NCI-H345 (cell line): Measurements from ENCODE around the gene RPL18.
A peak's percentile ranks its signal among the peaks of the same experiment; 100 is the strongest.
"Not testable (repeated sequence)": the region's sequence is repeated elsewhere in the genome, so short reads cannot be mapped to it uniquely, and the experiment has no call there.

Source experiments
- DNase-seq: peaks from one replicate; lab custom pipeline; 2025; lab: John Stamatoyannopoulos, UW

RPL18 gene

DNA sequence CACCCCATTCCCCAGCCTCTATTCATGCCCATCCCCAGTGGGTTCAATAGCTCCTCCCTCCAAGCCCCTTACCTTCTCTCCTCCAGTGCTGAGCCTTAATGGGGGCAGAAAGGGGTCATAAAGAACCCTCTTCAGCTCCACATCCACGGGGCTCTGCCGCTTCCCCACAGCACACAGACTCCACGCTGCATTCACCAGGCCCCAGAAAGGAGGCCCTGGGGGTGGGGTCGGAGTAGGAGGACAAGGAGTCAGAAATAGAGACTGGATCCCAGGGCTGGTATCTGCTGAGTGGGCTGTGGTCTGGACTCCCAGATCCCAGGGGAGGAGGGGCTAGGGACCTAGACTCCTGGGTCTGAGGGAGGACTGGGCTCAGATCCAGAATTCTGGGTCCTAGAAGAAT is 25.4 kb upstream of the RPL18 start:
- no peak for DNase-seq

- DNase-seq = no peak
Observed at GRCh38 chr19:48642862-48643261, 23.9 kb upstream of the RPL18 start.

- DNase-seq = no peak
Observed at GRCh38 chr19:48641850-48642249, 22.9 kb upstream of the RPL18 start.

- no peak for DNase-seq
Observed at GRCh38 chr19:48639483-48640375, 20.8 kb upstream of the RPL18 start.

- DNase-seq = no peak
Observed at GRCh38 chr19:48638831-48639381, 19.9 kb upstream of the RPL18 start.

DNA sequence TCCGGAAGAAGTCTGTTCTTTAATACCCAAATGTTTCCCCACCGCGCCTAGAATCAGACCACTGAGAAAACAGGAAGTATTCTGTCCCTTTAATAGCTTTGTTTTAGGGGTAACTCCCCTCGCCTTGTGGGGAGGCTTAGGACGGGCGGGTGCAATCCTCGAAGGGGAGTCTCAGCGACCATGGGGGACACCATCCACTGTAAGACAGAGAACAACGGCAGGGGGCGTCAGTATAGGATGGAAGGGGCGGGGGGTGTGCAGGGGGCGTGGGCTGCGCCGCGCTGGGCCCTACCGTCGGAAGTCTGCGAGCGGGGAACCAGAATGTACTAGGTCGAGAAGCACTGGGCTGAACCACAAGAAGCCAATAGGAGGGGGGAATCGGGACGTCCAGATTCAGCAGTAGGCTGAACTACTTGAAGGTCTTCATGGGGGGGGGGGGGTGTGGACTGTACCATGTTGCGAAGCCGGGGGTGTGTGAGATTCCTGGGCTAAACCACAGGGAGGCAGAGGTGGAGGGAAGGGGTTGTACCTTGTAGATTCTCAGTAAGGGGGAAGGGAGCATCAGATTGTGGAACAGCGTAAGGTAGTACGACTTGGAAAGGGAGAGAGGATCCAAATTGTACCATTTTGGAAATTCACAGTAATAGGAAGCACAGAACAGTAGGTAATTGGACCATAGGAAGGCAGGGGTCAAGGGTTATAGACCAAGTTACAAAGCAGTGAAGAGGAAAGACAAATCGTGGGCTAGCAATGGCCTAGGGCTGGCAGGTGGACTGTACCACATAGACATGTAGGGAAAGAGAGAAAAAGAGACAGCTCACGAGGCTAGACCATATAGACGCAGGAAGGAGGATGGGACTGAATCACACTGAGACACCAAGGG is 19.2 kb upstream of the RPL18 start:
- DNase-seq = peak; percentile 82

DNA sequence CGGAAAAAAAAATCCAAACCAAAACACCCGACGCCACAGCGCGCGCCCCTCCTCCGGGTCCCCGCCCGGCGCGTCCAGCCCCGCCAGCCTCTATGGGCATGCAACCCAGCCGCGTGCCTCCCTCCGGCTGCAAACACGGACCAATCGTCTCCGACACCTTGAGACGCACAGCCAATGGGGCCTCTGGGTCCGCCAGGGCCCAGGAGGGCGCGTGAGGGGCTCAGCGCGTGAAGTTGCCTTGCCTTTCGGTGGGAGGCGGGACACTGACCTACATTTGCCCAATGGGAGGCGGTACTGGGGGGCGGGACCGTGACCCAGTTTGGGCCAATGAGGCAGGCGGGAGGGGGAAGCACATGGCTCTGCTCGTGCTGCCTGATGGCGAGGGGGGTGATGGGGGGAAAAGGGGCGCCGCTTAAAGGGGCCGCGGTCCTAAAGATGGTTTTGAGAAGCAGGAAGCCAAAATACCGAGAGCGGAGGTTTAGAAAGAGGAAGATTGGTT is 18.5 kb upstream of the RPL18 start:
- DNase-seq = peak; percentile 98

DNA sequence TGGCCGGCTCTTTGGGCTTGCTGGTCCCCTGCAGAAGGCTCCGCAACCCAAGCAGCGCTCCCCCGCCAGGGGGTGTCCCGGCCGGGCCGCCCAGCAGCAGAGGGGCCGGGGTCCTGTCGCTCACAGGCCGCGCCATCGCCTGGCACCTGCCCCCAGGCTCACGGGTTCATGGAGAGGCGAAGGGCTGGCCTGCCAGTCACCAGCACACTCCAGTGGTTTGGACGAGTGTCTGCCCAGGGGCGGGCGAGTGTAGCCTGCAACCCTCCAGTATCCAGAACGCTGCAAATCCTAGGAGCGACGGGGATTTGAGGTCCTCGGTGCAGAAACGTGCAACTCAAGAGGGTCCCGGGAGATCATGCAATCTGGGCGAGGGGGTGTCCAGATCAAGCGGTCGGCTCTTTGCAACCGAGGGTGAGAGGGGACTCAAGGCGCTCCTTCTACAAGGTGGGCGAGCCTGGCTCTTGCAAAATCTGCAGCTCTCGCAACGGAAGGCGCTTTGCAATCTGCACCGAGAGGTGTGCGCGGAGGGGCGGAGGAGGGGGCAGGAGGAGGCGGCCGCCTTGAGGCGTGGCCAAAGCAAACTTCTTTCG is 18.0 kb upstream of the RPL18 start, which contains the start of gene DBP:
TSS of gene DBP (minus strand) at position 521 of the 590 bp plus-strand sequence. CDS start at position 136, 385 bp downstream.
- DNase-seq = peak; percentile 55

- peak; percentile 50 for DNase-seq
Observed at GRCh38 chr19:48635966-48636858, 17.2 kb upstream of the RPL18 start.

- peak; percentile 65 for DNase-seq
Observed at GRCh38 chr19:48635263-48635965, 16.4 kb upstream of the RPL18 start.

DNA sequence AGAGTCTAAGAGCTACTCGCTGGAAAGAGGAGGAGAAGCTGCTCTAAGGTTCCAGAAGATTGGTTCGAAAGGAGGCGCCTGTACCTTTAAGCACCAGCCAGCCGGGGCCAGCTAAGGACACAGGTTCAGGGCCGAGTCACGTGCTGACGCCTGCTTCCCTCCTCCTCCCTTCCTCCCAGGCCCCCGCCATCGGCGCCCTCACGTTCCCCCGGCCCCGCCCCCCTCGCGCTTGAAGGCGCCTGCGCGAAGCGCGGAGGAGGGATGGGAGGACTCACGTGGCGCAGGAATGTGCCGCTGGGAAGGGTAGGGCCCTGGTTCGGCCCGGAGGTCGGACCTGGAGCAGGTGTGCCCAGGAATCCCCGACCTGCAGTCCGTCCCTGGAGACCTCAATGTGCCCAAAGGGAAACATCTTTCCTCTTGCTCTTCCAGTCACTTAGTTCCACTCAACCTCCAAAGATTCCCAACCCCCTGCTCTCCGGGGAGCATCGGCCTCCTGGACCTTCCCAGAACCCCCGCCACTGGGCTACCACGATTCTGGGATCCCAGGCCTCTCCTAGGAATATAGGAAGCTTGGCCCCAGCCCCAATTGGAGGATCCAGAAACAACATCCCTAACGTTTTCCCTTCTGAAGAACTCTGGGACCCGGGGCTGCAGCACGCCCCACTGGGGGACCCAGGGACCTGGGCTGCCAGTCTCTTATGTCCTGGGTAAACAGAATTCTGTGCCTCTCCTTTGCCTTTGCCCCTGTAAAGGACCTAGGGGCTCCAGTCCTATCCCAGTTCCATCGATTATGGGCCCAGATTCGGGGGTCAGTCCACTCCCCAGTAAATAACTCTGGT is 15.7 kb upstream of the RPL18 start:
- peak; percentile 92 for DNase-seq

DNA sequence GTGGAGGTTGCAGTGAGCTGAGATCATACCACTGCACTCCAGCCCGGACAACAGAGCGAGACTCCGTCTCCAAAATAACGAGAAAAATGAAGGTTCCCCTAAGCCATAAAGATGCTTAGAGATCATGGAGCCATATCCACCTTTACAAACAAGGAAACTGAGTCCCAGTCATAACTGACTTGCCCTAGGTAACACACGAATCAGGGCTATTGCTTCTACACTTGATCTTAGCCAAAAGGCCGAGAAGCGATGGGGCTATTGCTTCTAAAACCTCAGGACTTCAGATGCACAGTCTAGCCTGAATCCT is 15.0 kb upstream of the RPL18 start:
- no peak for DNase-seq

- no peak for DNase-seq
Observed at GRCh38 chr19:48633148-48634035, 14.4 kb upstream of the RPL18 start.

- no peak for DNase-seq
Observed at GRCh38 chr19:48632692-48633147, 13.7 kb upstream of the RPL18 start.

DNA sequence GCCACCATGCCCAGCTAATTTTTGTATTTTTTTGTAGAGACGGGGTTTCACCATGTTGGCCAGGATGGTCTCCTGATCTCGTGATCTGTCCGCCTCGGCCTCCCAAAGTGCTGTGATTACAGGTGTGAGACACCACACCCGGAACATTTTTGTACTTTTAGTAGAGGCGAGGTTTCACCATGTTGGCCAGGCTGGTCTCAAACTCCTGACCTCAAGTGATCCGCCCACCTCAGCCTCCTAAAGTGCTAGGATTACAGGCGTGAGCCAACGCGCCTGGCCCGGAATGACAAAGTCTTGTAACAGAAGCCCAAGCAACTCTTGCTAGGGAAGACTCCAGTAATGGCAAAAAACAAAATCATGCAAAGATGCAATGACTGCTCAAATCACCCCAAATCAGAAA is 13.3 kb upstream of the RPL18 start:
- DNase-seq = not testable (repeated sequence)

GRCh38 chr19:48631225-48631624 is 12.2 kb upstream of the RPL18 start:
- DNase-seq = no peak

DNA sequence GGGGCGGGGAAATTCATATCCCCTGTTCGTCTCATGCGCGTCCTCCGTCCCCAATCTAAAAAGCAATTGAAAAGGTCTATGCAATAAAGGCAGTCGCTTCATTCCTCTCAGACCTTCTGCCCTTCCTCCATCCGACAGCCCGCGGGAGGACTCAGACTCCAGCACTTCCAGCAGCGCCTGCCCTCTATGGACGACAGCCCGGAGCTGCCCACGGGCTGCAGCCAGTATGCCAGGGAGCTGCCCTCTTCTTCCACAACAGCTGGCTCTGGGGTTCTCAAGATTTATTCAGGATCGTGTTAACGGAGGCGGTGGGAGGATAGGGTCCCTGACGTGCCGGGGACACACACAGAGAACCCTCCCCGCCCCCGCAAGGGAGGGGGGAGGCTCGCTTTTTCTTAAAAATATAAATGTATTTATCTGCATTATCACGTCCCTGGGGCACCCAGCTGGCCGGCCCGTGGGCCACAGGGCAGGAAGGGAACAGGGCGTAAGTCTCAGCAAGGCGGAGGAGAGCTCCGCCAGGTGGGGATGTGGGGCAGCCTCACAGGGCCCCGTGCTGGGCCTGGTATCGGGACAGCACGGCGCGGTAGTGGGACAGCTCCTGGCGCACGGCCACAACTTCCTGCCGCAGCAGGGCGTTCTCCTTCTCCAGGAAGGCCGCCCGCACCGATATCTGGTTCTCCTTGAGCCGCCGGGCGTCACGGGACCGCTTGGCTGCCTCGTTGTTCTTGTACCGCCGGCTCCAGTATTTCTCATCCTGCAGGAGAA is 11.5 kb upstream of the RPL18 start:
- DNase-seq = no peak
